HepG2 (cell line): ENCODE data around the gene PIM3. TPM values are rescaled to one million over a fixed set of nuclear protein-coding genes. Genes with fewer than 3 reads are reported as not detected.
A peak's percentile ranks its signal among the peaks of the same experiment; 100 is the strongest.

Experiments used
- ATAC-seq: fragments of 200-7000 bp; cut with Tn5 transposase; 3 replicates; pipeline ENCODE4 v1.9.1; 2020; ENCODE audit warnings: mild to moderate bottlenecking, moderate library complexity
- BruUV-seq: library from RNA; stranded (reverse); fragments of 400-500 nt; replicated peaks from 2 replicates; lab custom pipeline; 2021; lab: Mats Ljungman, UMichigan
- CTCF ChIA-PET: fragments of 300-600 bp; formaldehyde crosslinking; extraction: SDS; loops from one replicate; lab custom pipeline; 2021; ENCODE audit warnings: low total read pairs, inconsistent platforms, low intra/inter-chr PET ratio; lab: Yijun Ruan, JAX
- POLR2A ChIA-PET: fragments of 350-600 bp; sonication (Branson Sonifier 250); formaldehyde crosslinking; loops from one replicate; lab custom pipeline; 2020; ENCODE audit warnings: antibody characterized with exemption, inconsistent platforms; lab: Yijun Ruan, JAX
- DNase-seq: peaks from one replicate; pipeline ENCODE4 v3.0.0-alpha.2; 2015; ENCODE audit warnings: low spot score
- FAIRE-seq: peaks from 3 replicates; lab custom pipeline; 2011; peaks lifted over from hg19 to GRCh38; lab: Jason Lieb, UNC
- H2AFZ ChIP-seq: one replicate; pipeline ENCODE4 v1.6.1; 2011; ENCODE audit warnings: low read length, inconsistent platforms
- H3K27ac ChIP-seq: fragments of 300-600 bp; 3 replicates; pipeline ENCODE4 v1.8.0; 2011; ENCODE audit warnings: mixed run types, mild to moderate bottlenecking, mixed read lengths, low read length, inconsistent platforms; ENCODE audit not compliant: insufficient read depth; ENCODE audit errors: extremely low read length
- H3K27me3 ChIP-seq, 2 experiments: fragments of 200-600 bp in 1 of 2; 2 replicates in 1 of 2; 3 replicates in 1 of 2; pipeline versions ENCODE4 v1.6.0 to v1.8.0; 2011; ENCODE audit warnings: low read length in 2 of 2, mild to moderate bottlenecking in 2 of 2, moderate library complexity in 2 of 2, inconsistent platforms in 1 of 2; ENCODE audit not compliant: insufficient read depth in 2 of 2, control insufficient read depth in 1 of 2
- H3K36me3 ChIP-seq, 2 experiments: fragments of 200-600 bp in 1 of 2; replicated peaks in 1 of 2; 2 replicates in 1 of 2; 3 replicates in 1 of 2; pipeline versions ENCODE4 v1.5.1 to v1.8.0; 2011; ENCODE audit warnings: low read length in 2 of 2, inconsistent platforms in 1 of 2; ENCODE audit not compliant: insufficient read depth in 2 of 2, control insufficient read depth in 1 of 2
- H3K4me1 ChIP-seq: 2 replicates; pipeline ENCODE4 v1.5.1; 2012; ENCODE audit warnings: low read length, inconsistent platforms; ENCODE audit not compliant: insufficient read depth
- H3K4me2 ChIP-seq: 2 replicates; pipeline ENCODE4 v1.6.0; 2011; ENCODE audit warnings: low read depth, low read length, inconsistent platforms
- H3K4me3 ChIP-seq, 3 experiments: fragments of 200-600 bp in 1 of 3; sonication (generic), shearing (Covaris generic) in 1 of 3; replicated peaks in 1 of 3; 2 replicates each; pipeline ENCODE4 v1.5.1; 2011 to 2016; ENCODE audit warnings: low read length in 3 of 3, inconsistent platforms in 2 of 3, low read depth in 2 of 3, mild to moderate bottlenecking in 2 of 3, control low read depth in 1 of 3, mixed read lengths in 1 of 3; ENCODE audit not compliant: insufficient read depth in 1 of 3
- H3K79me2 ChIP-seq: one replicate; pipeline ENCODE4 v1.6.1; 2011; ENCODE audit warnings: low read length, inconsistent platforms; ENCODE audit not compliant: insufficient read depth
- H3K9ac ChIP-seq: 2 replicates; pipeline ENCODE4 v1.6.0; 2011; ENCODE audit warnings: mild to moderate bottlenecking, low read depth, low read length, inconsistent platforms; ENCODE audit not compliant: insufficient read depth
- H3K9me3 ChIP-seq: 2 replicates; pipeline ENCODE4 v1.5.1; 2012; ENCODE audit warnings: mild to moderate bottlenecking, low read length
- H4K20me1 ChIP-seq: 2 replicates; pipeline ENCODE4 v1.6.0; 2011; ENCODE audit warnings: inconsistent platforms, mild to moderate bottlenecking, low read length, moderate library complexity; ENCODE audit not compliant: insufficient read depth
- CTCF ChIP-seq: sonication (generic); formaldehyde crosslinking; IDR thresholded peaks from 2 replicates; pipeline ENCODE4 v1.5.0; 2020; ENCODE audit warnings: mild to moderate bottlenecking, missing genetic modification reagents, moderate library complexity
- HBP1 ChIP-seq: IDR thresholded peaks from 2 replicates; pipeline ENCODE4 v1.6.1; 2016; ENCODE audit warnings: low read depth, control low read depth
- HOXA5 ChIP-seq: sonication (generic); formaldehyde crosslinking; IDR thresholded peaks from 2 replicates; pipeline ENCODE4 v1.4.0; 2020; ENCODE audit warnings: missing genetic modification reagents
- PHF21A ChIP-seq: sonication (generic); formaldehyde crosslinking; IDR thresholded peaks from 2 replicates; pipeline ENCODE4 v1.5.0; 2020; ENCODE audit warnings: mild to moderate bottlenecking, missing genetic modification reagents
- RBAK ChIP-seq: sonication (generic); formaldehyde crosslinking; IDR thresholded peaks from 2 replicates; pipeline ENCODE4 v1.5.1; 2020; ENCODE audit warnings: mild to moderate bottlenecking, missing genetic modification reagents
- SNAI1 ChIP-seq: sonication (generic); formaldehyde crosslinking; IDR thresholded peaks from 2 replicates; pipeline ENCODE4 v1.5.0; 2020; ENCODE audit warnings: mild to moderate bottlenecking, missing genetic modification reagents, borderline replicate concordance
- SP140L ChIP-seq: sonication (generic); formaldehyde crosslinking; IDR thresholded peaks from 2 replicates; pipeline ENCODE4 v1.4.0; 2020; ENCODE audit warnings: missing genetic modification reagents, borderline replicate concordance
- ZNF18 ChIP-seq: sonication (generic); formaldehyde crosslinking; IDR thresholded peaks from 2 replicates; pipeline ENCODE4 v1.8.0; 2022; ENCODE audit warnings: mild to moderate bottlenecking, missing genetic modification reagents; ENCODE audit not compliant: insufficient replicate concordance
- ZSCAN21 ChIP-seq: sonication (generic); formaldehyde crosslinking; IDR thresholded peaks from 2 replicates; pipeline ENCODE4 v1.8.0; 2022; ENCODE audit warnings: mild to moderate bottlenecking, missing genetic modification reagents, moderate library complexity, borderline replicate concordance
- WGBS: methylation state at CpG from one replicate; pipeline ENCODE4 v1.1.6; 2017; ENCODE audit warnings: low lambda C conversion rate; 5-methylcytosine and 5-hydroxymethylcytosine counted together
- in situ Hi-C: cut with HindIII; loops from 2 replicates; pipeline ENCODE4 v1.10.0; 2017; ENCODE audit warnings: low pct_unique_long_range_greater_than_20kb; ENCODE audit not compliant: extremely low pct_ligation_motif_present
- intact Hi-C: fragments of 100-400 bp; cut with micrococcal nuclease; formaldehyde crosslinking; loops from one replicate; pipeline ENCODE4 v1.10.0; 2022; ENCODE audit not compliant: unreplicated experiment
- polyA plus RNA-seq, 8 experiments: library from polyadenylated mRNA; depleted of rRNA in 3 of 8; stranded (reverse) in 7 of 8; unstranded in 1 of 8; fragments of >200 nt; fragmentation: Illumina TruSeq in 4 of 8; extraction: Trizol in 4 of 8; gene quantifications; 2 replicates each; pipeline versions ENCODE4 v1.2.1 to v1.2.3, GENCODE V29; 2011 to 2016; ENCODE audit warnings: low read depth in 4 of 8, missing spikeins in 1 of 8, mixed read lengths in 1 of 8; ENCODE audit not compliant: insufficient read depth in 1 of 8
- total RNA-seq, 5 experiments: library from RNA; depleted of rRNA; stranded (reverse); fragments of >200 nt; fragmentation: Illumina TruSeq; extraction: Trizol; gene quantifications; 2 replicates each; pipeline ENCODE4 v1.2.3, GENCODE V29; 2016; ENCODE audit warnings: low read depth in 1 of 5
- TF ChIP-seq, protein P1 (sequence below): IDR thresholded peaks from 2 replicates; pipeline ENCODE4 v1.6.1; 2012; ENCODE audit warnings: inconsistent platforms
- TF ChIP-seq, protein P2 (sequence below): IDR thresholded peaks from 2 replicates; pipeline ENCODE4 v1.4.0; 2020; ENCODE audit warnings: mild to moderate bottlenecking, missing genetic modification reagents

The PIM3 gene
- total and polyA plus RNA-seq, 2 of the 13 experiments (the other 11 are each of a cell fraction or from before 2014, with no cell fraction given), result 21.6 to 31.2 TPM

DNA sequence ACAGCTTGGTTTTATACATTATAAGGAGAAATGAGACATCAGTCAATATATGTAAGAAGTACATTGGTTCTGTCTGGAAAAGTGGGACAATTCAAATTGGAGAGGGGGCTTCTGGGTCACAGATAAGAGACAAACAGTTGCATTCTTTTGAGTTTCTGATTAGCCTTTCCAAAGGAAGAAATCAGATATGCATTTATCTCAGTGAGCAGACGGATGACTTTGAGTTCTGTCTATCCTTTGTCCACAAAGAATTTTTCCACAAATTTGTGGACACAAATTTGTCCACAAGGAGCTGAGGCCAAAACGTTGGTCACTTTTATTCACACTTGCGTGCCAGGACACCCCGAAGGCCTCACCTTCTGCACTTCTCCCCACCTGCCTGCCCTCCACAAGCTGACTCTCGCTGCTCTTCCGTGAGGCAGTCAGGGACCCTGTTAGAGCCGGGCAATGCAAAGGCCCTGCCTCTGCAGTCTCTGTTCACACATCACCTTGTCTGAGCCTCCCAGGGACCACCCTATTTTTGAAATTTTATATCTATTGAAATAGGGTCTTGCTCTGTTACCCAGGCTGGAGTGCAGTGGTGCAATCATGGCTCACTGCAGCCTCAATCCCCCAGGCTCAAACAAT is 31.4 kb downstream of the PIM3 start (continued):
- TF ChIP-seq PHF21A (CRISPR knock-in tag), result no peak
- TF ChIP-seq RBAK, result no peak
- TF ChIP-seq HOXA5 (CRISPR knock-in tag), result no peak
- TF ChIP-seq, protein P1, sequence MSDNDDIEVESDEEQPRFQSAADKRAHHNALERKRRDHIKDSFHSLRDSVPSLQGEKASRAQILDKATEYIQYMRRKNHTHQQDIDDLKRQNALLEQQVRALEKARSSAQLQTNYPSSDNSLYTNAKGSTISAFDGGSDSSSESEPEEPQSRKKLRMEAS, result no peak
- no peak for TF ChIP-seq SNAI1

DNA sequence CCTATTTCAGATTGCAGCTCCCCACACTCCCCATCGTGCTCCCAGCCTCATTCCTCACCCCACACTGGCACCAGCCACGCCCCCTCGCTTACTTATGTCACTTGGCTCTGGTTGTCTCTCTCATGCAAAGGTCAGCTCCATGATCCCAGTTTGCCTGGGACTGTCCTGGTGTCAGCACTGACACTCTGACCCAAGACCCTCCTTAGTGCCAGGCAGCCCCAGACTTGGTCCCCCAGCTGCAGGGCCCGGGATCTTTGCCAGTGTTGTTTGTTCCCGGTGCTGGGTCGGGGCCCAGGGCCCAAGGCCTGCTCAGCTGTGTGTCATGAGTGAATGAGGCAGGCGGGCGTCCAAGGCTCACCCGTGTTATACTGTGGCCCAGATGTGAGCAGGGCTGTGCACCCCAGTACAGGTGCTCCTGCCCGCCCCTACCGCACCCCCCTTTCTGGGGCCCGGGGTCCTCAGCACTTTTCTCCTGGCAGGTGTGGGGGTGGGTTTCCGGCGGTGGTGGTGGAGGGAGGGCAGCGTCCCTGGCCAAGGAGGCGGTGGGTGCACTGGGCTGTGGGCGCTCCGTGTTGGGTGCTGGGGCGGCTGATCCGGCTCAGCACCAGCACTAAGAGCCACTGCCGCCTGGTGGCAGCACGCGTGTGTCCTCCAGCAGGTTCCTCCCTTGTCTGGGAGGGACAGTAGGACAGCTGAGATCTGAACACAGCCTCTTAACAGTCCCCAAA is 32.5 kb downstream of the PIM3 start:
- Histone ChIP-seq H3K9me3 (peaks cover 6% of the 10 kb centered on the region; the same call in 1 of the 2 replicates), H3K9ac (no peak overlapping the region), H3K4me2 (peak overlapping the region; percentile 33; the same call in 1 of the 2 replicates), H3K27me3 (peaks cover 3 to 19% of the 10 kb centered on the region in 2 experiments; a peak in 2 of 5 replicates), H3K36me3 (no peaks in the 10 kb centered on the region), H4K20me1 (no peaks in the 10 kb centered on the region), H3K4me1 (peaks cover 7% of the 10 kb centered on the region), H3K27ac (no peak overlapping the region), H3K79me2 (no peaks in the 10 kb centered on the region), H2AFZ (no peak overlapping the region), H3K4me3 (peak overlapping the region in 1 of 3 experiments; percentile 10; a peak in 1 of 6 replicates)
- ChIA-PET POLR2A (interaction anchor here (1.1 kb wide), 1 partner anchor 26 kb away, joined by 3 read pairs; no protein-coding TSS in a partner anchor), CTCF (interaction anchor here (1.7 kb wide), 1 partner anchor 63 kb away, joined by 26 read pairs; no protein-coding TSS in a partner anchor)
- FAIRE-seq (peak; percentile 18), DNase-seq (peak; percentile 49), ATAC-seq (peak; percentile 92)
- no TSS peak for BruUV-seq
- intact Hi-C loops, result loop anchor here (5.0 kb wide), 1 partner anchor 39 kb away; no protein-coding TSS in a partner anchor
- whole genome bisulfite sequencing, result 7% methylated on average over 13 of the region's 23 CpGs
- in situ Hi-C loops, result loop anchor here (5.0 kb wide), 1 partner anchor 61 kb away; no protein-coding TSS in a partner anchor
- TF ChIP-seq ZNF18 (CRISPR knock-in tag) (no peak), SP140L (CRISPR knock-in tag) (no peak), CTCF (CRISPR knock-in tag) (peak; percentile 94), ZSCAN21 (CRISPR knock-in tag) (0 out of 2 replicates have a peak, but pooled peaks have one; percentile 28), HBP1 (CRISPR knock-in tag) (0 out of 2 replicates have a peak, but pooled peaks have one; percentile 42)
- TF ChIP-seq, protein P2, sequence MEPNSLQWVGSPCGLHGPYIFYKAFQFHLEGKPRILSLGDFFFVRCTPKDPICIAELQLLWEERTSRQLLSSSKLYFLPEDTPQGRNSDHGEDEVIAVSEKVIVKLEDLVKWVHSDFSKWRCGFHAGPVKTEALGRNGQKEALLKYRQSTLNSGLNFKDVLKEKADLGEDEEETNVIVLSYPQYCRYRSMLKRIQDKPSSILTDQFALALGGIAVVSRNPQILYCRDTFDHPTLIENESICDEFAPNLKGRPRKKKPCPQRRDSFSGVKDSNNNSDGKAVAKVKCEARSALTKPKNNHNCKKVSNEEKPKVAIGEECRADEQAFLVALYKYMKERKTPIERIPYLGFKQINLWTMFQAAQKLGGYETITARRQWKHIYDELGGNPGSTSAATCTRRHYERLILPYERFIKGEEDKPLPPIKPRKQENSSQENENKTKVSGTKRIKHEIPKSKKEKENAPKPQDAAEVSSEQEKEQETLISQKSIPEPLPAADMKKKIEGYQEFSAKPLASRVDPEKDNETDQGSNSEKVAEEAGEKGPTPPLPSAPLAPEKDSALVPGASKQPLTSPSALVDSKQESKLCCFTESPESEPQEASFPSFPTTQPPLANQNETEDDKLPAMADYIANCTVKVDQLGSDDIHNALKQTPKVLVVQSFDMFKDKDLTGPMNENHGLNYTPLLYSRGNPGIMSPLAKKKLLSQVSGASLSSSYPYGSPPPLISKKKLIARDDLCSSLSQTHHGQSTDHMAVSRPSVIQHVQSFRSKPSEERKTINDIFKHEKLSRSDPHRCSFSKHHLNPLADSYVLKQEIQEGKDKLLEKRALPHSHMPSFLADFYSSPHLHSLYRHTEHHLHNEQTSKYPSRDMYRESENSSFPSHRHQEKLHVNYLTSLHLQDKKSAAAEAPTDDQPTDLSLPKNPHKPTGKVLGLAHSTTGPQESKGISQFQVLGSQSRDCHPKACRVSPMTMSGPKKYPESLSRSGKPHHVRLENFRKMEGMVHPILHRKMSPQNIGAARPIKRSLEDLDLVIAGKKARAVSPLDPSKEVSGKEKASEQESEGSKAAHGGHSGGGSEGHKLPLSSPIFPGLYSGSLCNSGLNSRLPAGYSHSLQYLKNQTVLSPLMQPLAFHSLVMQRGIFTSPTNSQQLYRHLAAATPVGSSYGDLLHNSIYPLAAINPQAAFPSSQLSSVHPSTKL (CRISPR knock-in tag), result no peak
